ENCODE data around the gene TIE1. TPM values are rescaled to one million over a fixed set of nuclear protein-coding genes. Genes with fewer than 3 reads are reported as not detected.
A peak's percentile ranks its signal among the peaks of the same experiment; 100 is the strongest.
"Not testable (repeated sequence)": the region's sequence is repeated elsewhere in the genome, so short reads cannot be mapped to it uniquely, and the experiment has no call there.

Gene TIE1
- total and polyA plus RNA-seq, 7 donors, result 1.2 to 33.8 (median 9.5) TPM

- peak within 1 kb of the TSS; percentile 86 to 89 (median 88) for H3K4me3 ChIP-seq
- 1% methylated on average over 58 of the region's 58 CpGs for WGBS, 2 donors
- no peaks in the 10 kb centered on the region for H3K9me3 ChIP-seq
- DNase-seq, result peak; percentile 95
- TF ChIP-seq CTCF (IDR thresholded peaks at IDR 0.05) (peak in 1 of 4 experiments; percentile 29), POLR2A (IDR thresholded peaks at IDR 0.05) (peak in 1 of 2 donors; percentile 72), POLR2AphosphoS5 (IDR thresholded peaks at IDR 0.05) (peak; percentile 56 to 90 (median 76)), EP300 (IDR thresholded peaks at IDR 0.05) (no peak)
- peak within 1 kb of the TSS; percentile 92 to 96 (median 94) for H3K27ac ChIP-seq
- H3K36me3 ChIP-seq, result peaks cover 12 to 27% (median 24%) of the 10 kb centered on the region in 4 donors
- H3K4me1 ChIP-seq, result peaks cover 0 to 29% (median 24%) of the 10 kb centered on the region in 4 donors
- no peaks in the 10 kb centered on the region for H3K27me3 ChIP-seq
- intact Hi-C loops (cut with DNase I), result loop anchor here (1.0 to 2.0 kb wide), 2 partner anchors 23 to 141 kb away; no protein-coding TSS in a partner anchor
Measured at GRCh38 chr1:43367904-43368645, 67.3 kb downstream of the TIE1 start, which contains the start of gene ELOVL1. ELOVL1 (minus strand) TSS chr1:43368011; CDS start chr1:43365609, 2,402 bp downstream.

GRCh38 chr1:43368646-43369020 is 67.9 kb downstream of the TIE1 start:
- H3K9me3 ChIP-seq, result no peaks in the 10 kb centered on the region
- TF ChIP-seq POLR2A (IDR thresholded peaks at IDR 0.05) (no peak), CTCF (IDR thresholded peaks at IDR 0.05) (no peak), EP300 (IDR thresholded peaks at IDR 0.05) (no peak), POLR2AphosphoS5 (IDR thresholded peaks at IDR 0.05) (no peak)
- peak overlapping the region; percentile 92 to 96 (median 94) for H3K27ac ChIP-seq
- no peaks in the 10 kb centered on the region for H3K27me3 ChIP-seq
- H3K36me3 ChIP-seq, result peaks cover 8 to 21% (median 20%) of the 10 kb centered on the region in 4 donors
- peaks cover 0 to 29% (median 24%) of the 10 kb centered on the region in 4 donors for H3K4me1 ChIP-seq
- 17% methylated on average over 6 of the region's 6 CpGs for WGBS, 2 donors
- intact Hi-C loops (cut with DNase I), result loop anchor here (1.0 kb wide), 1 partner anchor 141 kb away; no protein-coding TSS in a partner anchor
- no peak for DNase-seq
- peak overlapping the region; percentile 86 to 89 (median 88) for H3K4me3 ChIP-seq

GRCh38 chr1:43369779-43370178 is 69.0 kb downstream of the TIE1 start:
- H3K4me3 ChIP-seq; DNase-seq; H3K27me3 ChIP-seq; H3K27ac ChIP-seq; H3K9me3 ChIP-seq; intact Hi-C loops (cut with DNase I): not testable (repeated sequence)
- Histone ChIP-seq H3K4me1 (peaks cover 0 to 29% (median 24%) of the 10 kb centered on the region in 4 donors), H3K36me3 (peaks cover 0 to 15% (median 8%) of the 10 kb centered on the region in 4 donors)
- 97% methylated on average over 6 of the region's 6 CpGs for WGBS, 2 donors

- H3K4me3 ChIP-seq, result no peak overlapping the region
- no peak for DNase-seq
- no peaks in the 10 kb centered on the region for H3K9me3 ChIP-seq
- no peak overlapping the region for H3K27ac ChIP-seq
- no peak for TF ChIP-seq EP300 (IDR thresholded peaks at IDR 0.05)
- TF ChIP-seq POLR2AphosphoS5 (IDR thresholded peaks at IDR 0.05), result no peak
- no peak for TF ChIP-seq CTCF (IDR thresholded peaks at IDR 0.05)
- TF ChIP-seq POLR2A (IDR thresholded peaks at IDR 0.05), result no peak
- 59 to 83% methylated on average over 4 of the region's 4 CpGs for WGBS, 2 donors
- intact Hi-C loops (cut with DNase I), result no loop called here
- H3K4me1 ChIP-seq, result peaks cover 0 to 29% (median 24%) of the 10 kb centered on the region in 4 donors
- H3K27me3 ChIP-seq, result no peaks in the 10 kb centered on the region
- H3K36me3 ChIP-seq, result peaks cover 0 to 8% (median 1%) of the 10 kb centered on the region in 4 donors
Measured at GRCh38 chr1:43370564-43370963, 69.8 kb downstream of the TIE1 start.

DNA sequence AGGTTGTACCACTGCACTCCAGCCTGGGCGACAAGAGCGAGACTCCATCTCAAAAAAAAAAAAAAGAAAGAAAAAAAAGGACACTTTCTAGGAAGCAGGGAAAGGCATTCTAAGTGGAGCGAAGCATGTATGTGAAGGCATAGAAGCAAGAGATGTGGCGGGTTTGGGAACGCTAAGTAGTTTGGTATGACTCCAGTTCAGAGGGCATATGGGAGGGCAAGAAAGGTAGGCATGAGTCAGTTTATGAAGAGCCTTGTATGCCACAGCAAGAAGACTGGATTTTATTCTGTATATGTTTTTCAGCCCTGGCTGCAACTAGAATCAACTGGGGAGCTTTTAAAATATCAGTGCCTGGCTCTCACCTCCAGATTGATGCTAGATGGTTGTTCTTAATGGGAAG is 71.4 kb downstream of the TIE1 start:
- Histone ChIP-seq H3K9me3 (no peaks in the 10 kb centered on the region), H3K27ac (peak overlapping the region in 1 of 4 donors; percentile 43), H3K4me3 (no peak overlapping the region), H3K27me3 (no peaks in the 10 kb centered on the region), H3K36me3 (peaks cover 0 to 6% (median 0%) of the 10 kb centered on the region in 4 donors), H3K4me1 (peaks cover 0 to 15% (median 11%) of the 10 kb centered on the region in 4 donors)
- TF ChIP-seq POLR2A (IDR thresholded peaks at IDR 0.05) (no peak), POLR2AphosphoS5 (IDR thresholded peaks at IDR 0.05) (no peak), CTCF (IDR thresholded peaks at IDR 0.05) (no peak), EP300 (IDR thresholded peaks at IDR 0.05) (no peak)
- intact Hi-C loops (cut with DNase I), result no loop called here
- DNase-seq, result no peak
- 97% methylated on average over 5 of the region's 5 CpGs for WGBS, 2 donors
